Kasumi-1 (cell line): ENCODE measurements around the gene CALY.
A peak's percentile ranks its signal among the peaks of the same experiment; 100 is the strongest.
"Not testable (repeated sequence)": the region's sequence is repeated elsewhere in the genome, so short reads cannot be mapped to it uniquely, and the experiment has no call there.

Experiments
- DNase-seq, 2 experiments: peaks; one replicate each; lab custom pipeline; 2025; lab: John Stamatoyannopoulos, UW

CALY gene

GRCh38 chr10:133329491-133330202, 7.0 kb downstream of the CALY start:
- peak; percentile 90 for DNase-seq

- DNase-seq: no peak
Measured at GRCh38 chr10:133328358-133329343, 8.0 kb downstream of the CALY start.

GRCh38 chr10:133327651-133328357, 8.9 kb downstream of the CALY start:
- DNase-seq: no peak

- DNase-seq: no peak
Measured at GRCh38 chr10:133326745-133327650, 9.7 kb downstream of the CALY start.

- DNase-seq: no peak
Measured at GRCh38 chr10:133326223-133326551, 10.5 kb downstream of the CALY start.

GRCh38 chr10:133325440-133326222, 11.1 kb downstream of the CALY start:
- no peak for DNase-seq

- DNase-seq: no peak
Measured at GRCh38 chr10:133324857-133325260, 11.8 kb downstream of the CALY start.

GRCh38 chr10:133324198-133324792, 12.4 kb downstream of the CALY start:
- DNase-seq: peak in 1 of 2 experiments; percentile 32

GRCh38 chr10:133322064-133322709, 14.5 kb downstream of the CALY start:
- DNase-seq: not testable (repeated sequence)

- DNase-seq: not testable (repeated sequence)
Measured at GRCh38 chr10:133320852-133321422, 15.8 kb downstream of the CALY start.

- peak; percentile 68 to 74 for DNase-seq
Measured at GRCh38 chr10:133318494-133319127, 18.1 kb downstream of the CALY start.

- DNase-seq: no peak
Measured at GRCh38 chr10:133316732-133317131, 20.0 kb downstream of the CALY start.

- DNase-seq: no peak
Measured at GRCh38 chr10:133316266-133316665, 20.4 kb downstream of the CALY start.

- DNase-seq: no peak
Measured at GRCh38 chr10:133315847-133316246, 20.8 kb downstream of the CALY start.

- DNase-seq: no peak
Measured at GRCh38 chr10:133314911-133315310, 21.8 kb downstream of the CALY start.

GRCh38 chr10:133313192-133313591, 23.5 kb downstream of the CALY start:
- no peak for DNase-seq

GRCh38 chr10:133312769-133313145, 23.9 kb downstream of the CALY start:
- DNase-seq: no peak

- DNase-seq: no peak
Measured at GRCh38 chr10:133312016-133312768, 24.5 kb downstream of the CALY start.
